ENCODE measurements around the gene GAS7.

The GAS7 gene

DNA sequence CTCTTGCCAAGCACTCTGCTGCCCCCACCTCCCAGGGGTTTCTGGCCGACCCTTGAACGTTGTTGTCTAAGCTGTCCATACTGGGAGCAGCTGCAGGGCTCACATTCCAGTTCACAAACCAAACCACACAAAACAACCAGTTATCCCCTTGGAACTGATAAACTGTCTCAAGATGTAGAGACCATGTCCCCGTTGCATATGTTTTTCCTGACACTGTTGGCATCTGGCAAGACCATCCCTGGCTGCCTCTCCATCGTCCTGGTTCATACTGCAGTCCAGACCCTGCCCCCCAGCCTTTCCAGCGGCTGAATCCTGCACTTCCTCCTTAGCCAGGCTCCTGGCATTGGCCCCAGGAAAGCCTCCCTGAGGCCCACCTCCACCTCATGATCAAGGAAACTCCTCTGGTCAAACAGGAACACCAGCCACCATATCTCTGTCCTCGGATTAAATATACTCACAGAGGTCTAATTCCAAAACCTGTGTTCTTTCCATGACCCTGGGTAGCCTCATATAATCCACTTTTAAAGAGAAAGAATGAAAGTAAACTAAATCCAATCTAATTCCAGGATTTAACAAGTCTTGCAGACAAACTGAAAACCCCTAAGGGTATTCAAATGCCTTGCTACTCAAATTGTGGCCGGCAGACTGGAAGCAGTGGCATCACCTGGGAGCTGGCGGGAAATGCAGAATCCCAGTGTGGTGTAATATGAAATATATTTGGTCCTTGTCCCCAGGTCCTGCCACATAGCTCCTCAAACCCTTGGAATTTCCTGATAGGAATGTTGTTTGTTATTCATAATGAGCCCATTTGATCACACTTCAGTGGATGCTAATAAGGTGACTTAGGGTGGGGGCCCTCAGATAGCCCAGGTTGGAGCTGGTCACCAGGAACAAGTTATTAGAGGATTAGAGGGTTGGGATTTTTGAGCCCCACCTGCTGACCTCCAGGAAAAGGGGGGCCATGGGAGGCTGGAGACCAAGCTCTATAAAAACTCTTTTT is 14.2 kb downstream of the GAS7 start:
- H4K8ac ChIP-seq (ENCODE audit: low read depth, low read length): no peak overlapping the region

DNA sequence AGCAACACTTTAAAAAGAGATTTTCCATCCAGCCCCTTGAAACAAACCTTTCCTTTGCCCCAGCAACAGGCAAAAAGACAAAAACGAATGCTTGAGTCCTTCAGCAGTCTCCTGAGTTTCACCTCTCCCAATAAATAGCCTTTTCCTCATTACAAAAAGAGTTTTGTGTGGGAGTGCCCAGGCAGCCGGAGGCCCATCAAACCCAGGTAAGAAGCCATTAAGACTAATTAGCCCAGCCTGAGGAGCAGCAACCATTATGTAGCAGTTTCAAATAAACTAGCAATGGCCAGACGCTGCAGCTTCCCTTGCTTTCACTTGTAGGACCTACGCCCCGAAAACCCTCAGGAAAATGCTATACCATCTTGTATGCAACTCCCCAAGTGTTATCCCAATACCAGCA is 15.6 kb downstream of the GAS7 start:
- H3K79me2 ChIP-seq (ENCODE audit: control insufficient read depth, insufficient read depth, low read length): peaks cover 13% of the 10 kb centered on the region
- H2BK5ac ChIP-seq (ENCODE audit: low read length): peak overlapping the region; percentile 30
- H3K9ac ChIP-seq (ENCODE audit: low read length): no peak overlapping the region
- H3K56ac ChIP-seq (ENCODE audit: low read length): peak overlapping the region; percentile 17
- no peak for DNase-seq
- H3K79me1 ChIP-seq (ENCODE audit: low read length): peaks cover 10% of the 10 kb centered on the region
- no peak overlapping the region for H3K23ac ChIP-seq (ENCODE audit: low read length)
- no peak overlapping the region for H3K4ac ChIP-seq (ENCODE audit: low read depth, low read length)
- peak overlapping the region; percentile 7 for H2BK15ac ChIP-seq (replicated peaks; ENCODE audit: low read depth)
- no peaks in the 10 kb centered on the region for H3K27me3 ChIP-seq (ENCODE audit: insufficient read depth, low read length, poor library complexity)
- H3K4me2 ChIP-seq (ENCODE audit: low read length): no peak overlapping the region
- H2AK5ac ChIP-seq (ENCODE audit: low read length): peak overlapping the region; percentile 18
- no peak overlapping the region for H3K4me3 ChIP-seq (ENCODE audit: low read length)
- no peak overlapping the region for H4K5ac ChIP-seq (ENCODE audit: low read length)
- WGBS (ENCODE audit: extremely low coverage, insufficient coverage, low lambda C conversion rate): no CpG with 5 or more reads among the region's 5 CpGs
- H2BK120ac ChIP-seq (ENCODE audit: low read depth, low read length): no peak overlapping the region
- peak overlapping the region; percentile 61 for H3K27ac ChIP-seq (ENCODE audit: low read depth, low read length)
- peak overlapping the region; percentile 11 for H3K18ac ChIP-seq (ENCODE audit: low read length)
- H3K36me3 ChIP-seq (ENCODE audit: control insufficient read depth, insufficient read depth, low read length): no peaks in the 10 kb centered on the region
- H4K8ac ChIP-seq (ENCODE audit: low read depth, low read length): no peak overlapping the region
- H3K4me1 ChIP-seq (ENCODE audit: control insufficient read depth, low read depth, low read length): peaks cover 21% of the 10 kb centered on the region

More for the DNA sequence above, 14.2 kb downstream of the GAS7 start:
- Histone ChIP-seq H2BK15ac (replicated peaks; ENCODE audit: low read depth) (no peak overlapping the region), H2BK5ac (ENCODE audit: low read length) (peak overlapping the region; percentile 84), H3K79me2 (ENCODE audit: control insufficient read depth, insufficient read depth, low read length) (peaks cover 13% of the 10 kb centered on the region), H3K79me1 (ENCODE audit: low read length) (peaks cover 10% of the 10 kb centered on the region), H3K4me3 (ENCODE audit: low read length) (no peak overlapping the region), H3K4ac (ENCODE audit: low read depth, low read length) (no peak overlapping the region), H3K4me2 (ENCODE audit: low read length) (no peak overlapping the region), H3K36me3 (ENCODE audit: control insufficient read depth, insufficient read depth, low read length) (no peaks in the 10 kb centered on the region), H2BK120ac (ENCODE audit: low read depth, low read length) (no peak overlapping the region), H3K27ac (ENCODE audit: low read depth, low read length) (peak overlapping the region; percentile 86), H4K5ac (ENCODE audit: low read length) (no peak overlapping the region), H2AK5ac (ENCODE audit: low read length) (peak overlapping the region; percentile 69), H3K56ac (ENCODE audit: low read length) (peak overlapping the region; percentile 78), H3K18ac (ENCODE audit: low read length) (peak overlapping the region; percentile 5), H3K4me1 (ENCODE audit: control insufficient read depth, low read depth, low read length) (peaks cover 14% of the 10 kb centered on the region), H3K9ac (ENCODE audit: low read length) (no peak overlapping the region), H3K27me3 (ENCODE audit: insufficient read depth, low read length, poor library complexity) (no peaks in the 10 kb centered on the region), H3K23ac (ENCODE audit: low read length) (no peak overlapping the region)
- peak; percentile 84 for DNase-seq
- WGBS (ENCODE audit: extremely low coverage, insufficient coverage, low lambda C conversion rate): no CpG with 5 or more reads among the region's 8 CpGs

DNA sequence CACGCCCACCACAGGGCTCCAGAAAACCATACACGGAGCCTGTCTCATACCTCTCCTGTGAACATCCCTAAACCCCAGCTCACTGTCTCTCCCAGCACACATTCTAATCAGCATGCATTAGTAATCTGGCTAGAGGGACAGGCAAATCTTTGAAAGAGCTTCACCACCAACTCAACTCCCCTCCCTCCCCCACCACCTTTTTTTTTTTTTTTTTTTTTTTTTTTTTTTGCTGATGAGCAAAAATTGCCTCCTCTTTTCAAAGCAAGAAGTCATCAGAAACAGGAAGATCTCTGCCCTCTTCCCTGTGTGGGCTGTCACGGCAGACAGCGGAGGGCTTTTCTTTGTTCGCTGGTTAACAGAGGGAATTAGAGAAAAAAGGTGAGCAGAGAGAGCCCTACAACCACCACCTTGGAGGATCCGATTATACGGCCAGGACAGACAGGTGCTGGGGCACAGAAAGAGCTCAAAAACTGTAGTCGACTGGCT is 19.9 kb downstream of the GAS7 start:
- no peak overlapping the region for H4K5ac ChIP-seq (ENCODE audit: low read length)
- peak overlapping the region; percentile 47 for H2BK120ac ChIP-seq (ENCODE audit: low read depth, low read length)
- peak overlapping the region; percentile 88 for H3K27ac ChIP-seq (ENCODE audit: low read depth, low read length)
- H3K56ac ChIP-seq (ENCODE audit: low read length): peak overlapping the region; percentile 81
- H3K4me2 ChIP-seq (ENCODE audit: low read length): no peak overlapping the region
- no peaks in the 10 kb centered on the region for H3K27me3 ChIP-seq (ENCODE audit: insufficient read depth, low read length, poor library complexity)
- H2AK5ac ChIP-seq (ENCODE audit: low read length): no peak overlapping the region
- no peak overlapping the region for H4K8ac ChIP-seq (ENCODE audit: low read depth, low read length)
- peaks cover 35% of the 10 kb centered on the region for H3K4me1 ChIP-seq (ENCODE audit: control insufficient read depth, low read depth, low read length)
- H3K79me2 ChIP-seq (ENCODE audit: control insufficient read depth, insufficient read depth, low read length): peaks cover 11% of the 10 kb centered on the region
- H2BK5ac ChIP-seq (ENCODE audit: low read length): peak overlapping the region; percentile 33
- no peak overlapping the region for H2BK15ac ChIP-seq (replicated peaks; ENCODE audit: low read depth)
- peak overlapping the region; percentile 73 for H3K4ac ChIP-seq (ENCODE audit: low read depth, low read length)
- WGBS (ENCODE audit: extremely low coverage, insufficient coverage, low lambda C conversion rate): no CpG with 5 or more reads among the region's 8 CpGs
- no peaks in the 10 kb centered on the region for H3K36me3 ChIP-seq (ENCODE audit: control insufficient read depth, insufficient read depth, low read length)
- H3K23ac ChIP-seq (ENCODE audit: low read length): no peak overlapping the region
- DNase-seq: peak; percentile 90
- peak overlapping the region; percentile 68 for H3K18ac ChIP-seq (ENCODE audit: low read length)
- peak overlapping the region; percentile 20 for H3K9ac ChIP-seq (ENCODE audit: low read length)
- H3K4me3 ChIP-seq (ENCODE audit: low read length): no peak overlapping the region
- peaks cover 10% of the 10 kb centered on the region for H3K79me1 ChIP-seq (ENCODE audit: low read length)

- Histone ChIP-seq H3K56ac (ENCODE audit: low read length) (peak overlapping the region; percentile 81), H3K4me1 (ENCODE audit: control insufficient read depth, low read depth, low read length) (peaks cover 35% of the 10 kb centered on the region), H2AK5ac (ENCODE audit: low read length) (peak overlapping the region; percentile 16), H3K4ac (ENCODE audit: low read depth, low read length) (no peak overlapping the region), H3K4me3 (ENCODE audit: low read length) (no peak overlapping the region), H2BK120ac (ENCODE audit: low read depth, low read length) (no peak overlapping the region), H3K79me1 (ENCODE audit: low read length) (peaks cover 8% of the 10 kb centered on the region), H3K18ac (ENCODE audit: low read length) (peak overlapping the region; percentile 22), H3K23ac (ENCODE audit: low read length) (no peak overlapping the region), H4K8ac (ENCODE audit: low read depth, low read length) (no peak overlapping the region), H3K27me3 (ENCODE audit: insufficient read depth, low read length, poor library complexity) (no peaks in the 10 kb centered on the region), H3K9ac (ENCODE audit: low read length) (peak overlapping the region; percentile 20), H3K79me2 (ENCODE audit: control insufficient read depth, insufficient read depth, low read length) (peaks cover 9% of the 10 kb centered on the region), H2BK5ac (ENCODE audit: low read length) (peak overlapping the region; percentile 61), H2BK15ac (replicated peaks; ENCODE audit: low read depth) (no peak overlapping the region), H4K5ac (ENCODE audit: low read length) (no peak overlapping the region), H3K27ac (ENCODE audit: low read depth, low read length) (peak overlapping the region; percentile 88), H3K36me3 (ENCODE audit: control insufficient read depth, insufficient read depth, low read length) (no peaks in the 10 kb centered on the region), H3K4me2 (ENCODE audit: low read length) (no peak overlapping the region)
- no CpG with 5 or more reads among the region's 12 CpGs for WGBS (ENCODE audit: extremely low coverage, insufficient coverage, low lambda C conversion rate)
- peak; percentile 98 for DNase-seq
Measured at GRCh38 chr17:10177913-10178505, 20.4 kb downstream of the GAS7 start.

- Histone ChIP-seq H4K8ac (ENCODE audit: low read depth, low read length) (no peak overlapping the region), H3K9ac (ENCODE audit: low read length) (no peak overlapping the region), H3K4me1 (ENCODE audit: control insufficient read depth, low read depth, low read length) (peaks cover 35% of the 10 kb centered on the region), H3K4me3 (ENCODE audit: low read length) (no peak overlapping the region), H3K56ac (ENCODE audit: low read length) (peak overlapping the region; percentile 52), H3K36me3 (ENCODE audit: control insufficient read depth, insufficient read depth, low read length) (no peaks in the 10 kb centered on the region), H3K27ac (ENCODE audit: low read depth, low read length) (peak overlapping the region; percentile 36), H3K79me2 (ENCODE audit: control insufficient read depth, insufficient read depth, low read length) (peaks cover 4% of the 10 kb centered on the region), H3K23ac (ENCODE audit: low read length) (no peak overlapping the region), H3K4ac (ENCODE audit: low read depth, low read length) (no peak overlapping the region), H2BK15ac (replicated peaks; ENCODE audit: low read depth) (no peak overlapping the region), H2BK5ac (ENCODE audit: low read length) (peak overlapping the region; percentile 14), H4K5ac (ENCODE audit: low read length) (no peak overlapping the region), H2AK5ac (ENCODE audit: low read length) (no peak overlapping the region), H2BK120ac (ENCODE audit: low read depth, low read length) (no peak overlapping the region), H3K4me2 (ENCODE audit: low read length) (no peak overlapping the region), H3K79me1 (ENCODE audit: low read length) (peaks cover 7% of the 10 kb centered on the region), H3K27me3 (ENCODE audit: insufficient read depth, low read length, poor library complexity) (no peaks in the 10 kb centered on the region), H3K18ac (ENCODE audit: low read length) (peak overlapping the region; percentile 15)
- no CpG with 5 or more reads among the region's 6 CpGs for WGBS (ENCODE audit: extremely low coverage, insufficient coverage, low lambda C conversion rate)
- peak; percentile 66 for DNase-seq
Measured at GRCh38 chr17:10177131-10177912, 21.1 kb downstream of the GAS7 start.

All from mesendoderm (in vitro differentiated cells).